GM23338 (cell line): ENCODE measurements around the gene GPATCH2. TPM values are rescaled to one million over a fixed set of nuclear protein-coding genes. Genes with fewer than 3 reads are reported as not detected.

Experiments used
- ATAC-seq: fragments of 200-7000 bp; cut with Tn5 transposase; 3 replicates; pipeline ENCODE4 v1.9.1; 2020
- DNase-seq: peaks from one replicate; pipeline ENCODE4 v3.0.0-alpha.2; 2015; ENCODE audit warnings: low spot score
- H2AFZ ChIP-seq: fragments of 200-600 bp; sonication (generic); 2 replicates; pipeline ENCODE4 v1.8.0; 2016; ENCODE audit warnings: antibody characterized with exemption, mild to moderate bottlenecking, moderate library complexity
- H3F3A ChIP-seq: fragments of 200-600 bp; sonication (generic); replicated peaks from 2 replicates; pipeline ENCODE4 v1.8.0; 2017; ENCODE audit warnings: antibody characterized with exemption, mixed run types, low read depth
- H3K27ac ChIP-seq: fragments of 200-600 bp; sonication (generic); 2 replicates; pipeline ENCODE4 v1.6.1; 2016; ENCODE audit warnings: low read depth
- H3K27me3 ChIP-seq: fragments of 200-600 bp; sonication (generic); 2 replicates; pipeline ENCODE4 v1.8.0; 2016; ENCODE audit warnings: mild to moderate bottlenecking, mixed run types, moderate library complexity; ENCODE audit not compliant: insufficient read depth
- H3K36me3 ChIP-seq: fragments of 200-600 bp; sonication (generic); 2 replicates; pipeline ENCODE4 v1.8.0; 2016; ENCODE audit warnings: mild to moderate bottlenecking; ENCODE audit not compliant: insufficient read depth
- H3K4me1 ChIP-seq: fragments of 200-600 bp; sonication (generic); 2 replicates; pipeline ENCODE4 v1.8.0; 2016; ENCODE audit warnings: mild to moderate bottlenecking, moderate library complexity; ENCODE audit not compliant: insufficient read depth
- H3K4me2 ChIP-seq: fragments of 200-600 bp; sonication (generic); 2 replicates; pipeline ENCODE4 v1.7.1; 2017; ENCODE audit warnings: mixed run types
- H3K4me3 ChIP-seq: fragments of 200-600 bp; sonication (generic); 2 replicates; pipeline ENCODE4 v1.6.1; 2016; ENCODE audit warnings: mixed run types
- H3K79me2 ChIP-seq: fragments of 200-600 bp; sonication (generic); replicated peaks from 2 replicates; pipeline ENCODE4 v1.8.0; 2017; ENCODE audit warnings: mild to moderate bottlenecking; ENCODE audit not compliant: insufficient read depth
- H3K9me2 ChIP-seq: fragments of 200-600 bp; sonication (generic); 2 replicates; pipeline ENCODE4 v1.8.0; 2017; ENCODE audit not compliant: insufficient read depth
- H4K20me1 ChIP-seq: fragments of 200-600 bp; sonication (generic); replicated peaks from 2 replicates; pipeline ENCODE4 v1.8.0; 2017; ENCODE audit warnings: mild to moderate bottlenecking; ENCODE audit not compliant: insufficient read depth
- H3K27ac Mint-ChIP-seq: 2 replicates; pipeline ENCODE4 v1.8.0; 2020; ENCODE audit warnings: inconsistent platforms, mild to moderate bottlenecking, moderate library complexity, mixed read lengths
- H3K27me3 Mint-ChIP-seq: 3 replicates; pipeline ENCODE4 v1.8.0; 2022; ENCODE audit warnings: low read depth, mild to moderate bottlenecking, moderate library complexity, mixed read lengths, inconsistent platforms; ENCODE audit not compliant: insufficient read depth, poor library complexity
- H3K36me3 Mint-ChIP-seq: 3 replicates; pipeline ENCODE4 v1.8.0; 2021; ENCODE audit warnings: low read depth, mild to moderate bottlenecking, inconsistent platforms, moderate library complexity, mixed read lengths
- H3K4me1 Mint-ChIP-seq: 3 replicates; pipeline ENCODE4 v1.8.0; 2020; ENCODE audit warnings: mild to moderate bottlenecking, inconsistent platforms, mixed read lengths
- H3K4me3 Mint-ChIP-seq: 3 replicates; pipeline ENCODE4 v1.8.0; 2021; ENCODE audit warnings: moderate library complexity, mild to moderate bottlenecking, inconsistent platforms, mixed read lengths
- H3K9me3 Mint-ChIP-seq: 3 replicates; pipeline ENCODE4 v1.8.0; 2020; ENCODE audit warnings: moderate library complexity, mild to moderate bottlenecking, inconsistent platforms, mixed read lengths
- CREB1 ChIP-seq: fragments of 250-450 bp; sonication (Bioruptor Pico); IDR thresholded peaks from 2 replicates; pipeline ENCODE4 v1.5.0; 2020; ENCODE audit warnings: low read depth, mild to moderate bottlenecking, moderate library complexity
- CTCF ChIP-seq, 2 experiments: fragments of 200-600 bp in 1 of 2; sonication (generic) in 1 of 2; conservative IDR thresholded peaks; 2 replicates each; pipeline versions ENCODE4 v1.5.1 to v1.6.1; 2016 to 2017; ENCODE audit warnings: antibody characterized with exemption in 2 of 2, low read depth in 2 of 2, mild to moderate bottlenecking in 2 of 2, moderate library complexity in 1 of 2
- EZH2 ChIP-seq: fragments of 200-600 bp; sonication (generic); IDR thresholded peaks from one replicate; pipeline ENCODE4 v1.8.0; 2017; ENCODE audit warnings: antibody characterized with exemption, mild to moderate bottlenecking, low read depth; ENCODE audit not compliant: unreplicated experiment
- EZH2phosphoT487 ChIP-seq: fragments of 200-600 bp; sonication (generic); IDR thresholded peaks from one replicate; pipeline ENCODE4 v1.8.1; 2018; ENCODE audit warnings: antibody characterized with exemption; ENCODE audit not compliant: unreplicated experiment
- JUNB ChIP-seq: IDR thresholded peaks from one replicate; pipeline ENCODE4 v1.6.1; 2016; ENCODE audit warnings: antibody characterized with exemption; ENCODE audit not compliant: unreplicated experiment
- NANOG ChIP-seq: IDR thresholded peaks from 2 replicates; pipeline ENCODE4 v1.6.1; 2016; ENCODE audit warnings: antibody characterized with exemption, borderline replicate concordance
- POLR2AphosphoS5 ChIP-seq: IDR thresholded peaks from 2 replicates; pipeline ENCODE4 v1.6.1; 2016; ENCODE audit warnings: antibody characterized with exemption, low read depth
- REST ChIP-seq: IDR thresholded peaks from one replicate; pipeline ENCODE4 v1.6.1; 2018; ENCODE audit warnings: antibody characterized with exemption; ENCODE audit not compliant: unreplicated experiment
- STAT1 ChIP-seq: IDR thresholded peaks from one replicate; pipeline ENCODE4 v1.6.1; 2016; ENCODE audit warnings: antibody characterized with exemption; ENCODE audit not compliant: unreplicated experiment
- ZNF114 ChIP-seq: fragments of 250-450 bp; sonication (Bioruptor Pico); IDR thresholded peaks from 2 replicates; pipeline ENCODE4 v1.5.0; 2020; ENCODE audit warnings: mild to moderate bottlenecking, moderate library complexity
- ZNF462 ChIP-seq: fragments of 250-450 bp; sonication (Bioruptor Pico); IDR thresholded peaks from 2 replicates; pipeline ENCODE4 v1.5.0; 2020; ENCODE audit warnings: mild to moderate bottlenecking, moderate library complexity
- polyA plus RNA-seq: library from polyadenylated mRNA; unstranded; fragments of >200 nt; fragmentation: Nextera tagmentation; extraction: Ambion mirVana; gene quantifications from 2 replicates; pipeline ENCODE4 v1.2.1, GENCODE V29; 2016
- total RNA-seq: library from RNA; depleted of rRNA; stranded (reverse); fragments of >200 nt; shearing (Covaris generic); gene quantifications from 2 replicates; pipeline ENCODE4 v1.2.3, GENCODE V29; 2014

The GPATCH2 gene
- total and polyA plus RNA-seq, 2 experiments from 2014 or later: 12.3 to 26.7 TPM

- TF ChIP-seq ZNF462 (no peak), REST (no peak), EZH2 (no peak), NANOG (no peak), POLR2AphosphoS5 (no peak)
These were observed 11.6 kb upstream of the GPATCH2 start (continued) for GRCh38 chr1:217642455-217642854.

- no peaks in the 10 kb centered on the region for H3K27me3 Mint-ChIP-seq
- H3K27ac Mint-ChIP-seq: no peak overlapping the region
- H3K9me3 Mint-ChIP-seq: no peaks in the 10 kb centered on the region
- Histone ChIP-seq H3K27ac (no peak overlapping the region), H3K27me3 (no peaks in the 10 kb centered on the region), H3K9me2 (no peaks in the 10 kb centered on the region), H3K4me3 (no peak overlapping the region), H3F3A (no peaks in the 10 kb centered on the region), H3K4me2 (no peak overlapping the region), H3K79me2 (peaks cover 83% of the 10 kb centered on the region), H3K4me1 (peaks cover 5% of the 10 kb centered on the region; the same call in 1 of the 2 replicates), H3K36me3 (no peaks in the 10 kb centered on the region), H2AFZ (no peak overlapping the region), H4K20me1 (no peaks in the 10 kb centered on the region)
- H3K4me1 Mint-ChIP-seq: peaks cover 9% of the 10 kb centered on the region; the same call in 2 of the 3 replicates
- no peak for ATAC-seq
- H3K4me3 Mint-ChIP-seq: no peak overlapping the region
- no peaks in the 10 kb centered on the region for H3K36me3 Mint-ChIP-seq
- DNase-seq: no peak
- TF ChIP-seq ZNF114 (CRISPR knock-in tag): no peak
- TF ChIP-seq STAT1: no peak
- TF ChIP-seq EZH2phosphoT487: no peak
- no peak for TF ChIP-seq NANOG
- no peak for TF ChIP-seq CTCF (conservative IDR thresholded peaks at IDR 0.05; ENCODE audit: low read depth in 2 of 2)
- TF ChIP-seq JUNB: no peak
- TF ChIP-seq POLR2AphosphoS5: no peak
- no peak for TF ChIP-seq CREB1 (CRISPR knock-in tag)
These were observed 3.5 kb downstream of the GPATCH2 start for GRCh38 chr1:217627431-217627830.
